Neural progenitor cell (in vitro differentiated cells): ENCODE measurements around the gene UGT1A4. TPM values are rescaled to one million over a fixed set of nuclear protein-coding genes. Genes with fewer than 3 reads are reported as not detected.

Experiments used
- DNase-seq: peaks from one replicate; pipeline ENCODE4 v3.0.0-alpha.2; 2016; ENCODE audit warnings: low spot score
- H2AFZ ChIP-seq: fragments of 200-600 bp; sonication (generic); replicated peaks from 2 replicates; pipeline ENCODE4 v1.6.1; 2016; ENCODE audit warnings: antibody characterized with exemption
- H3F3A ChIP-seq: fragments of 200-600 bp; sonication (generic); 2 replicates; pipeline ENCODE4 v1.6.1; 2016; ENCODE audit warnings: antibody characterized with exemption, low read depth
- H3K27ac ChIP-seq: fragments of 200-600 bp; sonication (generic); 2 replicates; pipeline ENCODE4 v1.5.1; 2016; ENCODE audit warnings: mild to moderate bottlenecking
- H3K27me3 ChIP-seq: fragments of 200-600 bp; sonication (generic); 2 replicates; pipeline ENCODE4 v1.6.1; 2016; ENCODE audit warnings: mild to moderate bottlenecking, moderate library complexity
- H3K36me3 ChIP-seq: fragments of 200-600 bp; sonication (generic); 2 replicates; pipeline ENCODE4 v1.5.1; 2016
- H3K4me1 ChIP-seq: fragments of 200-600 bp; sonication (generic); 2 replicates; pipeline ENCODE4 v1.6.1; 2016; ENCODE audit warnings: mixed run types
- H3K4me2 ChIP-seq: fragments of 200-600 bp; sonication (generic); 2 replicates; pipeline ENCODE4 v1.6.1; 2016
- H3K4me3 ChIP-seq: fragments of 200-600 bp; sonication (generic); 2 replicates; pipeline ENCODE4 v1.5.1; 2016
- H3K79me2 ChIP-seq: fragments of 200-600 bp; sonication (generic); 2 replicates; pipeline ENCODE4 v1.6.1; 2016; ENCODE audit warnings: low read depth
- H3K9ac ChIP-seq: fragments of 200-600 bp; sonication (generic); 2 replicates; pipeline ENCODE4 v1.6.1; 2016
- H3K9me3 ChIP-seq: fragments of 200-600 bp; sonication (generic); 2 replicates; pipeline ENCODE4 v1.5.1; 2016; ENCODE audit warnings: low read depth
- H4K20me1 ChIP-seq: fragments of 200-600 bp; sonication (generic); 2 replicates; pipeline ENCODE4 v1.6.1; 2016; ENCODE audit warnings: low read depth
- H3K27ac Mint-ChIP-seq: 3 replicates; pipeline ENCODE4 v1.8.0; 2021; ENCODE audit warnings: mixed read lengths
- H3K27me3 Mint-ChIP-seq: 2 replicates; pipeline ENCODE4 v1.8.0; 2022; ENCODE audit warnings: low read depth, mild to moderate bottlenecking, inconsistent platforms, moderate library complexity, mixed read lengths; ENCODE audit not compliant: insufficient read depth
- H3K36me3 Mint-ChIP-seq: 3 replicates; pipeline ENCODE4 v1.8.0; 2021; ENCODE audit warnings: mixed read lengths
- H3K4me1 Mint-ChIP-seq: 3 replicates; pipeline ENCODE4 v1.8.0; 2021; ENCODE audit warnings: mixed read lengths
- H3K4me3 Mint-ChIP-seq: 3 replicates; pipeline ENCODE4 v1.8.0; 2021; ENCODE audit warnings: mild to moderate bottlenecking, moderate library complexity, mixed read lengths
- H3K9me3 Mint-ChIP-seq: 3 replicates; pipeline ENCODE4 v1.8.0; 2020; ENCODE audit warnings: mixed read lengths
- CTCF ChIP-seq: fragments of 200-600 bp; sonication (generic); IDR thresholded peaks from 2 replicates; pipeline ENCODE4 v1.5.1; 2017; ENCODE audit warnings: antibody characterized with exemption, mild to moderate bottlenecking
- EZH2 ChIP-seq: fragments of 200-600 bp; sonication (generic); IDR thresholded peaks from 2 replicates; pipeline ENCODE4 v1.6.1; 2017; ENCODE audit warnings: antibody characterized with exemption, mild to moderate bottlenecking, moderate library complexity
- EZH2phosphoT487 ChIP-seq: fragments of 200-600 bp; sonication (generic); IDR thresholded peaks from 2 replicates; pipeline ENCODE4 v1.6.1; 2017; ENCODE audit warnings: antibody characterized with exemption
- total RNA-seq: library from RNA; depleted of rRNA; stranded (reverse); fragments of >200 nt; gene quantifications from 2 replicates; pipeline ENCODE4 v1.2.3, GENCODE V29; 2015; ENCODE audit warnings: low replicate concordance

The UGT1A4 gene
- total RNA-seq, 1 donor from 2014 or later: not detected

DNA sequence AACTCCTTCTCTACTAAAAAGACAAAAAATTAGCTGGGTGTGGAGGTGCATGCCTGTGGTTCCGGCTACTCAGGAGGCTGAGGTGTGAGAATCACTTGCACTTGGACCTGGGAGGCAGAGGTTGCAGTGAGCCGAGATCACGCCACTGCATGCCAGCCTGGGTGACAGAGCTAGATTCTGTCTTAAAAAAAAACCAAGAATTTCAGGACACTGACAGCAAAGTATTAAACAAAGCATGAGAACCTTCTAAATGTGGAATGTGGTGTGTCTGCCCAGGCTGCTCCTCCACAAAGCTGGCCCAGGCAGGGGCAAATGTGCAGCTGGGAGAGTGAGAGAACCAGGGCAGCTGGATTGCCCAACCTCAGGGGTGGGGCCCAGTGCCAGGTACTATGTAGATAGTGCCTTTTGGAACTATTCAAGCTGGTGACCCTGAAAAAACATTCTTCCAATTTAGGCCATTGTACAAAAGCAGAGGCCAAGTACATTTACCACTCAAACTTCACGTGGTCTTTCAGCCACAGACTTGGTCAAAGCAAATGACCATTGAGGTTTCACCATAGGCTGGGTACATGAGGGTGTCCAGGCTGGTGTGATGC, 12.5 kb upstream of the UGT1A4 start:
- H3K9me3 ChIP-seq: no peaks in the 10 kb centered on the region
- H3K4me1 ChIP-seq: no peaks in the 10 kb centered on the region
- H3K36me3 Mint-ChIP-seq: no peaks in the 10 kb centered on the region
- no peak for DNase-seq
- no peak overlapping the region for H3K9ac ChIP-seq
- no peaks in the 10 kb centered on the region for H3K4me1 Mint-ChIP-seq
- no peaks in the 10 kb centered on the region for H3K27me3 ChIP-seq
- H3K79me2 ChIP-seq: no peaks in the 10 kb centered on the region
- H2AFZ ChIP-seq: no peak overlapping the region
- H4K20me1 ChIP-seq: no peaks in the 10 kb centered on the region
- TF ChIP-seq CTCF (no peak), EZH2 (no peak), EZH2phosphoT487 (no peak)
- H3K27me3 Mint-ChIP-seq: peaks cover 3% of the 10 kb centered on the region
- no peak overlapping the region for H3K4me2 ChIP-seq
- H3F3A ChIP-seq: no peaks in the 10 kb centered on the region
- H3K27ac ChIP-seq: no peak overlapping the region
- H3K36me3 ChIP-seq: no peaks in the 10 kb centered on the region
- H3K9me3 Mint-ChIP-seq: peaks cover 6% of the 10 kb centered on the region
- H3K27ac Mint-ChIP-seq: no peak overlapping the region
- H3K4me3 ChIP-seq: no peak overlapping the region
- H3K4me3 Mint-ChIP-seq: no peak overlapping the region

DNA sequence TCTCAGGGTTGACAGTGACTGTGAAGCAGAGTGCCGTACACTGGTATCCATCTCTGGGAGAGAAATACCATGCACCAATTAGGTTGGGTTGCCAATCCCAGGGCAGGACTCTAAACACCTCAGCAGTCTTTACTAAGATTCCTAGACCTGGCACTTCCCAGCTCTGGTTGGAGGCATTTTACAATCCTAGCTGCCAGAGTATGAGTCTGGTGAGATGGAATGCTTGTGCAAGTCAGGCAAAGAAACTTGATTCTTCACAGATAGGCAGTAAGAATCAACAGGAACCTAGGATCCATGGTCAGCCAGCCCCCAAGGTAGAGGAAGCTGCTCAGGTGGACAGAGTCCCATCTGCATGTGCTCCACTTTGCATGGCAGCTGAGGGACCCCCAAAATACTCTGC, 11.8 kb upstream of the UGT1A4 start:
- Histone ChIP-seq H3K4me2 (no peak overlapping the region), H3K4me1 (no peaks in the 10 kb centered on the region), H3K36me3 (no peaks in the 10 kb centered on the region), H2AFZ (no peak overlapping the region), H4K20me1 (no peaks in the 10 kb centered on the region), H3K9me3 (no peaks in the 10 kb centered on the region), H3K27ac (no peak overlapping the region), H3F3A (no peaks in the 10 kb centered on the region), H3K9ac (no peak overlapping the region), H3K27me3 (no peaks in the 10 kb centered on the region), H3K4me3 (no peak overlapping the region), H3K79me2 (no peaks in the 10 kb centered on the region)
- no peak for DNase-seq
- Mint-ChIP-seq H3K4me3 (no peak overlapping the region), H3K36me3 (no peaks in the 10 kb centered on the region), H3K4me1 (no peaks in the 10 kb centered on the region), H3K27me3 (peaks cover 3% of the 10 kb centered on the region), H3K27ac (no peak overlapping the region), H3K9me3 (peaks cover 3% of the 10 kb centered on the region)
- TF ChIP-seq EZH2: no peak

DNA sequence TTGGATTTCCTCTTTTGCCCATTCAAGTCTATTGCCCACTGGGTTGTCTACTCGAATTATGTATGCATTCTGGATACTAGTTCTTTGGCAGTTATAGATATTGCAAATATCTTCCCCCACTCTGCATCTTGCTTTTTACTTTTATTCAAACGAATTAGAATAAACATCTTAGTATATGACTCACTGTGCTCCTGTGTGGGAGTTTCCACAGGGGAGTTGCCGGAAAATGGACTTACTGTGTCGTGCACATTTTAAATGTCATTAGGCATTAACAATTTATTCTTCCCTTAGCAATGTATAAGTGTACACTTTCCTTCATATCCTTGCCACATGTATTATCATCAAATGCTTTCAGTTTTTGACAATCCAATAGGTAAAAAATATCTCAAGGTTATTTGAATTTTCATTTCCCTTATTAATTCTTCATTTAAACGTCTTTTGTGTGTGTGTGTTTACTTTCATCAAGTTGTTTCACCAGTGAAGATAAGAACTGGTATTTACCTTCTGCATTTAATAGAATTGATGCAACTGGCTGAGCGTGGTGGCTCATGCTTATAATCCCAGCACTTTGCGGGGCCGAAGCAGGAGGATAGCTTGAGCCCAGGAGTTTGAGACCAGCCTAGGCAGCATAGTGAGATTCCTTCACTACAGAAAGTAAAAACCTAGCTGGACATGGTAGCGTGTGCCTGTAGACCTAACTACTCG, 10.4 kb upstream of the UGT1A4 start:
- no peaks in the 10 kb centered on the region for H4K20me1 ChIP-seq
- H2AFZ ChIP-seq: no peak overlapping the region
- no peak overlapping the region for H3K9ac ChIP-seq
- no peak for DNase-seq
- no peaks in the 10 kb centered on the region for H3K9me3 ChIP-seq
- Mint-ChIP-seq H3K27me3 (no peaks in the 10 kb centered on the region), H3K27ac (no peak overlapping the region), H3K36me3 (no peaks in the 10 kb centered on the region), H3K4me3 (no peak overlapping the region), H3K9me3 (peaks cover 2% of the 10 kb centered on the region), H3K4me1 (no peaks in the 10 kb centered on the region)
- H3K79me2 ChIP-seq: no peaks in the 10 kb centered on the region
- H3K4me1 ChIP-seq: no peaks in the 10 kb centered on the region
- no peak overlapping the region for H3K4me2 ChIP-seq
- no peaks in the 10 kb centered on the region for H3F3A ChIP-seq
- no peak overlapping the region for H3K4me3 ChIP-seq
- TF ChIP-seq EZH2phosphoT487: no peak
- no peak for TF ChIP-seq CTCF
- TF ChIP-seq EZH2: no peak
- no peaks in the 10 kb centered on the region for H3K36me3 ChIP-seq
- no peaks in the 10 kb centered on the region for H3K27me3 ChIP-seq
- no peak overlapping the region for H3K27ac ChIP-seq

DNA sequence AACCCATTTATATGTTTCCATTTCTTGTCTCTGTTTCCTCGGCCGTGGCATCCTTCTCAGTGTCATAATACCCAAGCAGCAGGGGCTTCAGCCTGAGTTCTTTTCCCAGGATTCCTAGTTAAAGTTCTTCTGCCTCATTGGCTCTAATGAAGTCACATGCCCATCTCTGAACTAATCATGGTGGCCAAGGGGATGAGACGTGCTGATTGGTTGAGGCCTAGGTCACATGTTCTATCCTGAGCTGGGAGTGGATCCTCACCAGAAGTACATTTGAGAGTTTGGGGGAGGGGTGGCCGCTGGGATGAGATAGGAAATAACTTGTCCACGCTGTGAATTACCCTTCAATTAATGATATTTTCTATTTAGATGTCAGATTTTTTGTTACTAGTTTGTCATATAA, 9.6 kb upstream of the UGT1A4 start:
- Mint-ChIP-seq H3K4me3 (no peak overlapping the region), H3K36me3 (no peaks in the 10 kb centered on the region), H3K27ac (no peak overlapping the region), H3K9me3 (peaks cover 2% of the 10 kb centered on the region), H3K4me1 (no peaks in the 10 kb centered on the region), H3K27me3 (peaks cover 1% of the 10 kb centered on the region)
- Histone ChIP-seq H3K27ac (no peak overlapping the region), H3K4me3 (no peak overlapping the region), H3K4me2 (no peak overlapping the region), H3F3A (no peaks in the 10 kb centered on the region), H3K79me2 (no peaks in the 10 kb centered on the region), H3K36me3 (no peaks in the 10 kb centered on the region), H3K9ac (no peak overlapping the region), H3K4me1 (no peaks in the 10 kb centered on the region), H3K27me3 (no peaks in the 10 kb centered on the region), H3K9me3 (no peaks in the 10 kb centered on the region), H2AFZ (no peak overlapping the region), H4K20me1 (no peaks in the 10 kb centered on the region)
- TF ChIP-seq CTCF (no peak), EZH2 (no peak), EZH2phosphoT487 (no peak)
- no peak for DNase-seq
